HG03159 (cell line): ENCODE measurements around the gene IGFBP6.

Experiments used
- ATAC-seq: cut with Tn5 transposase; IDR thresholded peaks from one replicate; pipeline ENCODE4 v1.9.1; 2021; ENCODE audit warnings: mild to moderate bottlenecking, moderate library complexity; ENCODE audit not compliant: unreplicated experiment

IGFBP6 gene

DNA sequence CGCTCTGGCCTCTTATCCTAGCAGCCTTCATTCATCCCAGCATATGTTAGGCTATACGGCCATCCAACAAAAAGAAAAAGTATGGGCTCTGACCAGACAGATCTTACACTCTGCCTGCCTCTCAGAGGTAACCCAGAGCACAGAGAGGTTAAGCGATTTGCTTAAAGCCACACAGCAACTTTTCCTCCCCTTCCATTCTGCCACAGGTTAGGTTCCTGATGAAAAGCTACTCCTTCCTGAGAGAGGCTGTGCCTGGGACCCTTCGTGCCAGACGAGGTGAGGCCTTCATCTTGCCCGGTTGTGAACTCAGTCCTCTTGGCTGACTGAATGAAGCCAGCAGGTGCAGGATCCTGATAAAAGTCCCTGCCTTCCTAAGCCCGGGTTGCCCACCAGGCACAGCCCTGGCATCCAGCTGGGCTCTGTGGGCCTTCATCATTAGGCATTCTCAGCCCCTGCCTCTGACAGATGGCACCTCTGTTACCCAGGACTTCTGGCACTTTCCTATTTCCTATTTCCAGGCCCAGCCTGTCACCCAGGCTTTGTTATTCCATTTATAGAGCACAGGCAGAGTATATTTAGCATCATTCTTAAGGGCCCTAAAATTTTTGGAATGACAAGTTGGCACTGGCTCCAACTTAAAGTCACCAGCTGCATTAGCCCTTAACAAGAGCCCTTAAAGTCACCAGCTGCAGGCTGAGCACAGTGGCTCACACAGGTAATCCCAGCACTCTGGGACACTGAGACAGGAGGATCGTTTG lies 18.6 kb downstream of the IGFBP6 start:
- ATAC-seq: no peak

- ATAC-seq: no peak
Measured at GRCh38 chr12:53118751-53119300, 21.4 kb downstream of the IGFBP6 start.

GRCh38 chr12:53120685-53121525 lies 23.4 kb downstream of the IGFBP6 start:
- ATAC-seq: no peak

- no peak for ATAC-seq
Measured at GRCh38 chr12:53122961-53123468, 25.5 kb downstream of the IGFBP6 start.

DNA sequence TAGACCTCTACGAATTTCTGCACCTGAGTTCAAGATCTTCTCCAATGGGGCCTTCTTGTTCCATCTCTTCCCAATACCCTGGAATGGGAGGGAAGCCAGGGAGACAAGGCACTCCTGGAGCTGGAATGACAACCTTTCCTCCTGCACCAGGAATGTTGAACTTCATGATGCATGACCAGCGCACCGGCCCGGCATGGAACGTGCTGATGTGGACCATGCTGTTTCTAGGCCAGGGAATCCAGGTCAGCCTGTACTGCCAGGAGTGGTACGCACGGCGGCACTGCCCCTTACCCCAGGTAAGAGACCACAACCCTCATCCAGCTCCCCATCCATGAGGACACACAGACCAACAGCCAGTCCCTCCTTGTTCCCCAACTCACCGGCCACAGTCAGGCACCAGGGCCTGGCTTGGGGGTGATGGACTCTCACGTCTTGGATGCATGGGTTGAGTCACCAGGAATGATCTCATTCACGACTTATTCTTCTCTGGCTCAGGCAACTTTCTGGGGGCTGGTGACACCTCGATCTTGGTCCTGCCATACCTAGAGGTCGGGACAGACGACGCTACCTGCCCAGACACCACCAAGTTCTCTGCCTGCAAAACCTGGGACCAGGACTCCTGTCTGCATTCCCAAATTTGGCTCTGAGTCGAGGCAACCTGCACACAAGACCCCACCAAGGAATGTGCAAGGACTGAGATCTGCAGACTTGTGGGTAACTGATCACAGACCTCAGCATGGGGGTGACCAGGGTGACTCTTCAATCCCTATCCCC lies 26.3 kb downstream of the IGFBP6 start:
- no peak for ATAC-seq

- no peak for ATAC-seq
Measured at GRCh38 chr12:53124352-53124723, 26.9 kb downstream of the IGFBP6 start.

GRCh38 chr12:53127169-53127568 lies 29.7 kb downstream of the IGFBP6 start:
- no peak for ATAC-seq

- no peak for ATAC-seq
Measured at GRCh38 chr12:53128780-53129569, 31.5 kb downstream of the IGFBP6 start.

DNA sequence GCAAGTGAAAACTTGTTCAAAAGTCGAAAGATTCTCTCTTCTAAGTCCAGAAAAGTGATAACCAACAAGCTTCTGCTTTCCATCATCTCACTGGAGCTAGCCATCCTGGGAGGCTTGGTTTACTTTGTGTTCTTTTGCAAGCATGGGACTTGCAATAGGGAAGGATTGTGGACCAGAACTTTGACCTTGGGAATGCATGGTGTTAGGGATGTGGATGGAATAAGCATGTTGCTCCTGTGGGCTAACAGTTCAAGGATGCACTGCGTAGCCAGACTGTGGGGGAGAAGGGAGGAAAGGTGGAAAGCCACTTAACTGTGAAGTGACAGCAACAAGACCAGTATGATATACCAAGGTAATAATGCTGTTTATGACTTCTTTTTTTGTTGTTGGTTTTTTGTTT lies 34.4 kb downstream of the IGFBP6 start:
- ATAC-seq: no peak

DNA sequence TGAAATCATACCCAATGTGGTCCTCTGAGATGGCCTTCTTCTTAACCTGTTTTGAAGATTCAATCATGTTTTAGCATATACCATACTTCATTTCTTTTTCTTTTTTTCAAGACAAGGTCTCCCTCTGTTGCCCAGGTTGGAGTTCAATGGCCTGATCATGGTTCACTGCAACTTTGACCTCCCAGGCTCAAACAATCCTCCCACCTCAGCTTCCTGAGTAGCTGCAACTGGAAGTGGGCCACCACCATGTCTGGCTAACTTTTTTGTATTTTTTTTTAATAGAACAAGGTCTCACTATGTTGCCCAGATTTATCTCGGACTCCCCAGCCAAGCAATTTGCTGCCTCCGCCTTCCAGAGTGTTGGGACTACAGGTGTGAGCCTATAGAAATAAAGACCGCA lies 36.3 kb downstream of the IGFBP6 start:
- ATAC-seq: no peak

DNA sequence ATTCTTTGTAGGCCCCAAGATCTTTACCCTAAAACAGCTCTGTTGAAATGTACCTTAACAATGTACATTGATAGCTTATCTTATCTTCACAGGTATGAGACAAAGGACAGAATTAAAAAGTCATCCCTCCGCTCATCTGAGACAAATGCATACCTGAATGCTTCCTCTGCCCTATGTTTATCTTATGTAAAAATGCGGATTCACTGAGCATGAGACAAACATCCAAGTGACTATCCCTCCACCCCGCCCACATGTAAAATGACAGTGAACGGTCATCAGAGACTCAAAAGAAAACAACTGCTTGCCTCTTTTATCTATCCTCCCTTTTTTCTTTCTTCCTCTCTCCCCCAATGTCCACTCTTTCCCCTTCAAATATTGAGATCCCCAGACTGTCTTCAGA lies 45.9 kb downstream of the IGFBP6 start:
- ATAC-seq: no peak

- ATAC-seq: no peak
Measured at GRCh38 chr12:53145383-53146260, 48.2 kb downstream of the IGFBP6 start.

- no peak for ATAC-seq
Measured at GRCh38 chr12:53147181-53147580, 49.7 kb downstream of the IGFBP6 start.

DNA sequence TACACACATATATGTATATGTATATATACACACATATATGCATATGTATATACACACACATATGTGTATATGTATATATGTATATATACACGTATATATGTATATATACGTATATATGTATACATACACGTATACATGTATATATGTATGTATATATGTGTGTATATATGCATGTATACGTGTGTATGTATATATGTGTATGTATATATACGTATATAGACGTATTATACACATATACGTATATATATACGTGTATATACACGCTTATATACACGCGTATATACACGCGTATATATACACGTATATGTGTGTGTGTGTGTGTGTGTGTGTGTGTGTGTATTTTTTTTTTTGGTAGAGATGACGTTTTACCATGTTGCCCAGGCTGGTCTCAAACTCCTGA lies 50.2 kb downstream of the IGFBP6 start:
- no peak for ATAC-seq

- ATAC-seq: no peak
Measured at GRCh38 chr12:53151039-53151438, 53.6 kb downstream of the IGFBP6 start.
